Cerebellar cortex (tissue), 1 donor: ENCODE results near the gene ETV1.
A peak's percentile ranks its signal among the peaks of the same experiment; 100 is the strongest.

ENCODE experiments used
- DNase-seq: peaks from one replicate; pipeline ENCODE4 v3.0.0-alpha.2; 2015; ENCODE audit warnings: low spot score

Gene ETV1

DNA sequence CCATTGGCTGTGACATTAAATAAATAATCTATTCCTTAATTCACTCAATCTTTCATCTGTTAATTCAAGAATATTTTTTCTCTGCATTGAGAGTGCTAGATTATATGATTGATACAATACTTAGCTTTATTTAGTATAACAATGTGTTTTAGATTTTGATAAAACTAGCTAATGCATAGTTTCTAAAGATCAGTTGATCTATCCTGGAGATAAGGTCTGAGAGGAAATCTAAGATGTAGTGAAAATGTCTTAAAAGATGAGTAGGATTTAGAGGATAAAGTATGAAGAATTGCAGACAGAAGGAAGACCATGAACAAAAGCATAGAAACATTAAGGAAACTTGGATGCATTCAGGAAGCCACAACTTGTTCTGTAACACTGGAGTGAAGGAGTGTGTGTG lies 110.3 kb downstream of the ETV1 start:
- DNase-seq, result no peak

DNA sequence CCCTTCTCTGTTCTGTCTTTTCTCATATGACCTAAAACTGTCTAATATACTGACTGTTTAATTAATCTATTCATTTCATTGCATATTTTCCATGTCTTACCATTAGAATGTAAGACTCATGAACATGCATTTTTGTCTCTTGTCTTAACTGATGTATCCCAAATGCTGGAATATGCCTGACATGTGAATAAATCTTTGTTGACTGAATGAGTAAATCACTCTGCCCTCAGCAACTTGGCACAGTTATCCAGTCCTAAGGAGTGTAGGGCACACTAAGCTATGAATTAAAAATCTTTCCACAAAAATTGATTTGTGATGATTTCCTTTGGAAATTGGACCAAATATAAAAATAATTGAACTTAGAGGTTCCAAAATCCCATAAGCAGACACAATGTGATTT lies 111.3 kb downstream of the ETV1 start:
- DNase-seq, result no peak

DNA sequence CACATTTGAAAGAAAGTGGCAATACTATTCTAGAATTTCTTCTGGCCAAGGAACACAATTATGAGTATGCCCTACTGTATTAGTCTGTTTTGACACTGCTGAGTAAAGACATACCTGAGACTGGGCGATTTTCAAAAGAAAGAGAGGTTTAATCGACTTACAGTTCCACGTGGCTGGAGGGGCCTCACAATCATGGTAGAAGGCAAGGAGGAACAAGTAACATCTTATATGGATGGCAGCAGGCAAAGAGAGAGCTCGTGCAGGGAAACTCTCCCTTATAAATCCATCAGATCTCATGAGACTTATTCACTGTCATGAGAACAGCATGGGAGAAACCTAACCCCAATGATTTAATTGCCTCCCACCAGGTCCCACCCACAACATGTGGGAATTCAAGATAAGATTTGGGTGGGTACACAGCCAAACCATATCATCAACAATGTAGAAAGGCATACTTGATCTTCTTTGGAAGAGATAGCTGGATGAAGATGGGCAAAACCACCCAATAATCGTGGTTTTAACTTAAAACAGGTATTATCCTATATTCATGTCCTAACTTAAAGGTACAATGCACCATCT lies 113.9 kb downstream of the ETV1 start:
- no peak for DNase-seq

DNA sequence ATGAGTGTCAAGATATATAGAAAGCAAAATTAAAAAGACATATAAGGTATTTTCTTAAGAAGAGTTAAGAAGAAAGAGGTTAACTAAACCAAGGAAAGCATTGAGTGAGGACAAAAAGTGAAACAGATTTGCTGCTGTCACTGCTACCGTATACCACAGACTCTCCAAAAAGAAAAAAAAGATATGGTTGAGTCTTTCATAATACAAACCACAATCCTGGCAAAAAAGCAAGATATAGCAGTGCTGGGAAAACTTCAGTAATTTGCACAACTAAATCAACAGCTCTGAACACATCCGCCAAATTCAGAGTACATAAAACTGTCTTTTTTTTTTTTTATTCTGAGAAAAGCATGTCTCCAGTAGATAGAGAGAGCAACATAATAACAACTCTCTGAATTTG lies 114.7 kb downstream of the ETV1 start:
- no peak for DNase-seq

DNA sequence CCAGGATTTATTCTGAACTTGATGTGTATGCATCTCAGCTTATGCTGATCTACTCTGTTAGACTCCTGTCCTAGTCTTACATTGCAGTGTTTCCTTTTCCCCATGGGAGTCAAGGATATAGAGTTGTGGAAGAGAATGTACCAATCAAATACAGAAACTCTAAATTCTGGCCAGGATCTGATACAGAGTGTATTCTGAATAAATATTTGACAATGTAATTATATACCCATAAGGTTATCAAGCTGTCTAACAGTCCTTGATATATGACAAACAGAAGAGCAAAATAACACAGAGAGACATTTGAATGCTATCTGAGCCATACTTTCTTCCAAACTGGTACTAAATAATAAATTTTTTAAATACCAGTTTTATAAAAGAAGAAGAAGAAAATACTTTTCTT lies 116.8 kb downstream of the ETV1 start:
- no peak for DNase-seq

DNA sequence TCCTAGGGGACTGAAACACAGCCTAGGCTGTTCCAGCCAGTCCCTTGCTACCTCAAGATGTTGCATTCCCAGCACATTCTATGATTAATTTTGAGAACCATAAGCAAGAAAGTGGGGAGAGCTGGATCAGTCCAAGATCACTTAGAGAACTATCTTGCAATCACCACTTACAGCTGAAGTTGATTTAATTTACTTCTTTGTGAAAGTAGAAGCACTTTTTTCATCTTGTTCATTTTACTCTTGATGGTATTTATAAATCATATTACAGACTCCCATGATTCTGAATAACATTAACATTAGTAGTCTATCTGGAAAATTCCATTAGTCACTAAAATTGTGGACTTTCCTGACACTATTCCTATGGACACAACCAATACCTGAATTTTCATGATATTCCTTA lies 118.5 kb downstream of the ETV1 start:
- no peak for DNase-seq

DNA sequence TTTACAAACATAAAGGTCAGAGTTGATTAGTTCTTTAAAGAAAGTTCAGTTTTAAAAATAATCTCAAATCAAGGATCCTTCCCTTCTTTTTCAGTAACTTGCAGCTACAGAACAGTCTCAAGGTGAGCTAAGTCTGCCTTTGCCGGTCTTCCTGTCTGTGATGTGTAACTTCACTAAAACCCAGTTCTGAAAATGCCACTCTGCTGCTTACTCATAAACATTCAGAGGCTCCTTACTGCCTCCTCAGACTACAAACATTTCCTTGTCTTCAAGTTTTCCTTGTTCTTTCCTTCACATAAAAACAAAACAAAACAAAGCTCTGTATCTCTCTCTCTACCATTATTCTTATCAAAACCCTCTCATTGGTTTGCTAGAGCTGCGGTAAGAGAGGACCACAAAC lies 128.7 kb downstream of the ETV1 start:
- no peak for DNase-seq

DNA sequence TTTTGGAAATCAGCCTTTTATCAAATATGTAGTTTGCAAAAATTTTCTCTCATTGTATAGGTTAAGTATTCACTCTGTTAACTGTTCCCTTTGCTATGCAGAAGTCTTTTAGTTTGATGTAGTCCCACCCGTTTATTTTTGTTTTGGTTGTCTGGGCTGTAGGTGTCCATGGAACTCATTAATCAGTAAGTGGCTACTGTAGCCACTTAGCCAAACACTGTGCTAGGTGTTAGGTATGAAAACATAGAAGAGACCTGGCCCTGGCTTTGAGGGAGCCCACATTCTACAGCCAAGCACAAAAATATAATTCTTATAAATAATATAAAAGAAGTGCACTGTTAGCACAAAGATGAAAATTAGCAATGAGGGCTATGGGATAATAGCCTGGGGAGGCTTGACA lies 133.5 kb downstream of the ETV1 start:
- DNase-seq, result no peak

DNA sequence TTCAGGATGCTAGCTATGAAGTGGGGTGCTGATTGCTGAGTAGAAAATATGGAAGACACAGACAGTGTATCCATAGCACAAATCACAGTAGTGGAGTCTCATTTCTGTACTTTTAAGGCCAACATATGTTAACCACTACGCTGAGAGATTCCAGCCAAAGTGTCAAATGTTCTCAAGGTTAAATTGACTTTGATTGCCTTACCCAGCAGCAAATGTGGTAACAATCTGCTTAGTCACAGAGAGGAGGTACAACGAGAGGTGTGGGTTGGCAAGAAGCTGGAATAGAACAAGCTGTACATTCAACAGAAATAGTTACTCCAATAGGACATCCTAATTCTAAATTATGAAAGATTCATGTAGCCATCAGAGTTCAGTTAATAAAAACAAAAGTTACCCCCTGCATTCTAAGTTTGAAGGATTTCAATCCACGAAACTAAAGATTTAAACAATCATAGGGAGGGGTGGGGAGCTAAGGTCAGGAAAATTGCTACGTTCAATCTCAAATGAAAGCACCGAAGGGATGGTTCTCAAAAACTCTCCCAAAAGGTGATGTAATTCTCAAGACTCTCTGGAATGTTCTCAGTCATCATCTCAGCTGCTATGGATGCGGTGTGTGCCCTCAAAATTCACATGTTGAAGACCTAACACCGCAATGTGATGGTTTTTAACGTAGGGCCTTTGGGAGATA lies 137.0 kb downstream of the ETV1 start:
- DNase-seq, result peak; percentile 39

DNA sequence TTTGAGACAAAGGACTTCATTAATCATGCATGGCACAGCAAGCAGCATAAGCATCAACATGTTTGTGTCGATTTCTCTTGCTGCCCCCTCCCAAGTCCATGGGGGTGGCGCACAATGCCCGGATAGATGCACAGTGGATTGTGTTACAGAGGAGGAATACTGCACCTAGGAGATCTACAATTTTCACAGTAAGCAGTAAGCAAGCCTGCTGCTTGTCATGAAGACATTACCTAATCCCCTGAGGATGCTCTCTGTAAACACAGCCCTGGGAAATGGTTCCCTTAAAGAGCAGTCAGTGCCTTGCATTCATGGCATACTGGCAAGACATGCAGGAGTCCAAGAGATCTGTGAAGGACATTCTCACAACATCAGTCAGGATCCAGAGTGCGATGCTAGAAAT lies 137.7 kb downstream of the ETV1 start:
- DNase-seq, result peak; percentile 30

DNA sequence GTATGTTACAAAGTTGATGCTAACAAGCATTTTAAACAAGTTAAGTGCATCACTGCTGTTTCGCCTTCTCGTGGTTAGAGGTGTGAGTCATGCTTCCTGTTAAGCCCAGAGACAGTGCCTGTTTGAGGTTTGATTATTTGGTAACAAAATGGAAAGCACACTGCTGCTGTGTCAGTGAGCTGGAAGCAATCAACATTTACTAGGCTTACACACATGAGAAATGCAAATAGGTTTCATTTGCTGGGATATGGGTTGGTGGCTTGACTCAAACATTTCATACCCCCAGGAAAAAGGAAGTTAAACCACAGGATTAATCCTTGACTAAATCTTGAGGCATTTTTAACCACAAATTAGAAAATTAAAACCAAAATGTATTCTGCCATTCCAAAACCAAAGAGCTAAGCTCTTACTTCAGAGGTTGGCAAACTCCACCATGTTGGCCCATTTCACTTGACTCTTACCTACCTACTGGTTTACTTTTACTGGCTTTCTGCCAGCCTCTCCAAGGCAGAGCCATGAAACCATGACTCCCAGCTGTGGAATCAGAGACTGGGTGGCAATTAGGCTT lies 139.2 kb downstream of the ETV1 start:
- DNase-seq, result no peak

DNA sequence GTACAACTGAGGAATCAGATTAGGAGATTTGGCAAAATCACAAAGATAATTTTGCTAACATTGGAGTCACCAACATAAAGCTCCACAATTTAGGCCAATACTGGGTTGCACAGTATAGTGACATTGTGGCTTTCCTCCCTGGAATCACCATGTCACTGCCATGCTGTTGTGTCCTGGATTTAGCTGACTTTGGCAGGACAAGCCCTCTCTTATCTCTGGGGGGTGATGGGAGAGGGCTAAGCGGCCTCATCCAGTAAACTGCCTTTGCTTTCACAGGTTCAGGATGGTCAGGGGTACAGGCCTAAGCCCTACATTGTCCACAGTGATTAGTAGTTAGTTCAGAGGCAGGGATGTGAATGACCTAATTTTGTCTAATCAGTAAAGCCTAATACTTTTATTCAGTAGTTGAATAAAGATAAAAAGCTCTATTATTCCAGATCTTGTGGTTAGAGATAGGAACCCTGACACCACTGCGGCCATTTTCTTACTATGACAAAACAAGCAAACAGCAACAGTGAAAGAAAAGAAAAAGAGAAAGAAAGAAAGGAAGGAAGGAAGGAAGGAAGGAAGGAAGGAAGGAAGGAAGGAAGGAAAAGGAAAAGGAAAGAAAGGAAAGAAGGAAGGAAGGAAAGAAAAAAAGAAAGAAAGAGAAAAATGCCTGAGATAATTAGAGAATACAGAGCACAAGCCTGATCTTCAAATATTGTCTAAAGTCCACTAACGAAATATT lies 140.1 kb downstream of the ETV1 start:
- DNase-seq, result no peak

DNA sequence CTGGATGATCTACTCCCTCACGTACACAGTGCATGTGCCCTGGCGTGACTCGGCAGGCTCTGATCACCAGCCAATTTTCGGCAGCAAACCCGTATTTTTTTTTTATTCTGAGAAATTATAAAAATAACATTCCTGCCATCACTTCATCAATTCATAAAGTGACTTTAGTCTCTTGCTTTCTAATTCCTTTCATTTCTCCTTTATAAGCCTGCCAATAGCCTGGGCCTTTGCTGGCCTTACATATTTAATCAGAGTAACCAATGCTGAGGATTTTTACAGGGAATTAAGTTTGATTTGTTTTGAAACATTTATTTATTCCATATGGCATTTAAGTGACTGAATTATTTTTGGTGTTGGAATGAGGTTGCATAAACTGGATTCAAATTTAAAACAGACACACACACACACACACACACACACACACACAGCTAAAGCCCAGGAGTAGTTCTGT lies 140.8 kb downstream of the ETV1 start:
- peak; percentile 49 for DNase-seq

DNA sequence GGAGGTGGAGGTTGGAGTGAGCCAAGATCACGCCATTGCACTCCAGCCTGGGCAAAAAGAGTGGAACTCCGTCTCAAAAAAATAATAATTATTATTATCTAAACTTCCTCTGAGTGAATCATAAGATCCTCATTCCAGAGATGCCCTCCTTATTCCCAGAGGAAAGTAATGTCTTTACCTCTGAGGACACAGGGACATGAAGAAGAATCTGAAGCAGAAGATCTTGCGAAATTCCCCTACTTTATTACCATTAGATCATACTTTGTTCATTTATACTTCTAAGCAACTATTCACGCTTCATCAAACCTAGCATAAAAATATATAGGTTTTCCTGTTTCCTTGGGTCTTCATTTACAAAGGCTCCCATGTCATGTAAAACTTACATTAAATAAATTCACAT lies 143.1 kb downstream of the ETV1 start:
- no peak for DNase-seq

DNA sequence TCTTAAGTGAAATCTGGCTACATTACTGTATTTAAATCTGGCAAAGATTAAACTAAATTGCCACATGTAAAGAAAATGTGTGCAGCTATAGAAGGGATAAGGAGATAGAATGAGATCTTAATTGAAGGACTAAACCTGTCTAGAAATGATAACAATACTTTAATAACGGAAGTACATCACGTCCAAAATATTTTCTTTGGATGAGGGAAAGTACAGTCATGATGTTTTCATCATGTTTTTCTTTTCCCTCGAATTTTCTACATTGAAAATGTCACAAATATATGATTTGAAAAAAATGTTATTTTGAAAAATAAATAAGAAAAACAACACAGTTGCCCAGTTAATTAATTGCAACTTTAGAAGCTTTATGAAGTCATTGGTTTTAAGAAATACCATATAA lies 143.9 kb downstream of the ETV1 start:
- no peak for DNase-seq

DNA sequence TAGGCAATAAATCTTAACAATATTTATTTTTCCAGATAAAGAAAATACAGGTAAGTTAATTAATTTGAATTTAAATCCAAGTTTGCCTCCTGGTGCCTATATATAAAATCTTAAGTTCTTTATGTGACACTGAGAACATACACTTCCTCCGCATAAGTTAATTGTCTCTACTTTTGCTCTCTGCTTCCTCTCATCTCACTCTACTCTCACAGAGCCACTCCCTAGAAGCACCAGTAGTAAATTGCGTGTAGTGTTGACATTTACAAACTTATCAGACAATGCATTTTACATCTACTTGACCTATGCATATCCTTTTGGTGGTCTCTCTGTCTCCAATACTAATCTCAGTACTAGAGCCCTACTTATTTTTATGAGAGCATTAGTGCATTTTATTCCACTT lies 144.5 kb downstream of the ETV1 start:
- DNase-seq, result no peak

DNA sequence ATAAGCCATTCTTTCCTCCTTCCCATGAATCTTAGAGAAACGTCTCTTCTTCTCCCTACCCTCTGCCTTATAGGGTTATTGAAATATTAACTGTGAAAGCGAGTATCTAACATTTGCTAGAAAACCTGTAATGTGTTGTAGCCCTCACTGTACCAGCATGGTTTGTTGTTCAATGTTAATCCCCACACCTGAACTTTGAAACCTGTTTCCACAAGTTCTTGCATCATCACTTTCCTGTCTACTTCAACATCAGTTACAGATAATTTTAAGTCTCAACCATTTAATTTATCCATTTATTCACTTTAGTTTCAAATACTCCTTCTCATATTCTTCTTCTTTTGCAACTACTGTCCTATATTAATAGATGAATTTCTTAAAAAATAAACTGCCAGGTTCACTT lies 148.2 kb downstream of the ETV1 start:
- no peak for DNase-seq
